Caco-2 (cell line): ENCODE data around the gene PI4KA. TPM values are rescaled to one million over a fixed set of nuclear protein-coding genes. Genes with fewer than 3 reads are reported as not detected.

ENCODE experiments used
- BruUV-seq: library from RNA; stranded (reverse); fragments of 400-500 nt; replicated peaks from 2 replicates; lab custom pipeline; 2021; lab: Mats Ljungman, UMichigan
- CTCF ChIA-PET: fragments of 300-600 bp; sonication (Branson Sonifier 250); formaldehyde crosslinking; loops from one replicate; lab custom pipeline; 2022; ENCODE audit warnings: antibody characterized with exemption; lab: Charles Lee
- POLR2A ChIA-PET: fragments of 300-600 bp; sonication (Branson Sonifier 250); formaldehyde crosslinking; loops from one replicate; lab custom pipeline; 2022; ENCODE audit warnings: antibody characterized with exemption; lab: Charles Lee
- DNase-seq, 2 experiments: peaks; one replicate each; pipeline versions ENCODE4 v3.0.0 to v3.0.0-alpha.2; 2020 to 2022
- H3K27me3 ChIP-seq: replicated peaks from 2 replicates; pipeline ENCODE4 v1.6.0; 2011; ENCODE audit warnings: low read length; ENCODE audit not compliant: control insufficient read depth, insufficient read depth
- H3K36me3 ChIP-seq: 2 replicates; pipeline ENCODE4 v1.5.1; 2011; ENCODE audit warnings: low read length; ENCODE audit not compliant: control insufficient read depth, insufficient read depth
- H3K4me1 ChIP-seq: fragments of 250-450 bp; sonication (Bioruptor Pico); 2 replicates; pipeline ENCODE4 v1.5.1; 2020; ENCODE audit warnings: mild to moderate bottlenecking
- H3K4me3 ChIP-seq: 2 replicates; pipeline ENCODE4 v1.5.1; 2011; ENCODE audit warnings: low read depth, mild to moderate bottlenecking, control low read depth, low read length
- H3K9me3 ChIP-seq: fragments of 250-450 bp; sonication (Bioruptor Pico); 2 replicates; pipeline ENCODE4 v1.5.1; 2020; ENCODE audit warnings: mild to moderate bottlenecking, moderate library complexity
- H3K27ac Mint-ChIP-seq: one replicate; pipeline ENCODE4 v1.8.0; 2022; ENCODE audit warnings: mixed read lengths; ENCODE audit not compliant: unreplicated experiment
- H3K27me3 Mint-ChIP-seq: one replicate; pipeline ENCODE4 v1.8.0; 2022; ENCODE audit warnings: mixed read lengths; ENCODE audit not compliant: insufficient read depth, unreplicated experiment
- H3K36me3 Mint-ChIP-seq: one replicate; pipeline ENCODE4 v1.8.0; 2022; ENCODE audit warnings: mild to moderate bottlenecking, mixed read lengths; ENCODE audit not compliant: insufficient read depth, unreplicated experiment
- H3K4me1 Mint-ChIP-seq: one replicate; pipeline ENCODE4 v1.8.0; 2022; ENCODE audit warnings: low read depth, mixed read lengths; ENCODE audit not compliant: unreplicated experiment
- H3K4me3 Mint-ChIP-seq: one replicate; pipeline ENCODE4 v1.8.0; 2022; ENCODE audit warnings: mild to moderate bottlenecking, moderate library complexity, mixed read lengths; ENCODE audit not compliant: unreplicated experiment
- H3K9me3 Mint-ChIP-seq: one replicate; pipeline ENCODE4 v1.8.0; 2022; ENCODE audit warnings: mixed read lengths; ENCODE audit not compliant: unreplicated experiment
- intact Hi-C: fragments of 100-400 bp; cut with micrococcal nuclease; formaldehyde crosslinking; loops from one replicate; pipeline ENCODE4 v1.10.0; 2022; ENCODE audit not compliant: unreplicated experiment
- total RNA-seq: library from RNA; stranded (reverse); gene quantifications from 2 replicates; pipeline ENCODE4 v1.2.3, GENCODE V29; 2022
- TF ChIP-seq, protein P1 (sequence below), 2 experiments: fragments of 200-600 bp in 1 of 2; IDR thresholded peaks; 1 replicate in 1 of 2; 2 replicates in 1 of 2; pipeline versions ENCODE4 v1.5.1 to v1.8.0; 2011 to 2022; ENCODE audit warnings: antibody characterized with exemption in 1 of 2, control low read depth in 1 of 2, inconsistent platforms in 1 of 2, low read depth in 1 of 2, low read length in 1 of 2, mild to moderate bottlenecking in 1 of 2, moderate library complexity in 1 of 2; ENCODE audit not compliant: insufficient read depth in 1 of 2, severe bottlenecking in 1 of 2, unreplicated experiment in 1 of 2

PI4KA gene
- total RNA-seq, 1 experiment from 2014 or later = 66.9 TPM

DNA sequence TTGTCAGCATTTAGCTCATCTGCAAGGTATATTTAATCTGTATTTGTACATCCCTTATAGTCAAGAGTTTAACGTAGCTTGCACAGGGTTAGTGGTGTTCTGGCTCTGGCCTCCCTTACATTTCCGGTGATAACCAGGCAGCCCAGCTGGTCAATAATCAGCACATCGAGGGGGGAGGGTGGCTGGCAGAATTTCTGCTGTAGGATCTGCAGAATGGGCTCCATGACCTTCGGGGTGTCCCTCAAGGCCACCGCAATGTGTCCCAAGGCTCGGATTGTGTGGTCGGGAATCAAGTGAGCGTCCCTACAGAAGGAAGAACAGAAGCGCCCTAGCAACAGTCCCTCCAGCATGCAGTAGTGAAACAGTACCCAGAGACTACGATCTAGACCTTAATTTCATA lies 59.6 kb downstream of the PI4KA start:
- H3K9me3 Mint-ChIP-seq = no peaks in the 10 kb centered on the region
- Histone ChIP-seq H3K4me3 (no peak overlapping the region), H3K9me3 (no peaks in the 10 kb centered on the region), H3K36me3 (no peaks in the 10 kb centered on the region; the same call in 1 of the 2 replicates), H3K4me1 (no peaks in the 10 kb centered on the region), H3K27me3 (no peaks in the 10 kb centered on the region)
- POLR2A ChIA-PET = no interaction called here
- BruUV-seq = no TSS peak
- H3K4me3 Mint-ChIP-seq = no peak overlapping the region
- no peak for DNase-seq
- peaks cover 28% of the 10 kb centered on the region for H3K36me3 Mint-ChIP-seq
- TF ChIP-seq, protein P1, sequence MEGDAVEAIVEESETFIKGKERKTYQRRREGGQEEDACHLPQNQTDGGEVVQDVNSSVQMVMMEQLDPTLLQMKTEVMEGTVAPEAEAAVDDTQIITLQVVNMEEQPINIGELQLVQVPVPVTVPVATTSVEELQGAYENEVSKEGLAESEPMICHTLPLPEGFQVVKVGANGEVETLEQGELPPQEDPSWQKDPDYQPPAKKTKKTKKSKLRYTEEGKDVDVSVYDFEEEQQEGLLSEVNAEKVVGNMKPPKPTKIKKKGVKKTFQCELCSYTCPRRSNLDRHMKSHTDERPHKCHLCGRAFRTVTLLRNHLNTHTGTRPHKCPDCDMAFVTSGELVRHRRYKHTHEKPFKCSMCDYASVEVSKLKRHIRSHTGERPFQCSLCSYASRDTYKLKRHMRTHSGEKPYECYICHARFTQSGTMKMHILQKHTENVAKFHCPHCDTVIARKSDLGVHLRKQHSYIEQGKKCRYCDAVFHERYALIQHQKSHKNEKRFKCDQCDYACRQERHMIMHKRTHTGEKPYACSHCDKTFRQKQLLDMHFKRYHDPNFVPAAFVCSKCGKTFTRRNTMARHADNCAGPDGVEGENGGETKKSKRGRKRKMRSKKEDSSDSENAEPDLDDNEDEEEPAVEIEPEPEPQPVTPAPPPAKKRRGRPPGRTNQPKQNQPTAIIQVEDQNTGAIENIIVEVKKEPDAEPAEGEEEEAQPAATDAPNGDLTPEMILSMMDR (IDR thresholded peaks at IDR 0.05; ENCODE audit: insufficient read depth in 1 of 2, low read depth in 1 of 2, low read length in 1 of 2, severe bottlenecking in 1 of 2, unreplicated experiment in 1 of 2) = no peak
- H3K27ac Mint-ChIP-seq = no peak overlapping the region
- H3K27me3 Mint-ChIP-seq = no peaks in the 10 kb centered on the region
- CTCF ChIA-PET = interaction anchor here (0.5 kb wide), 1 partner anchor 114 kb away, joined by 5 read pairs; no protein-coding TSS in a partner anchor
- intact Hi-C loops = no loop called here
- no peaks in the 10 kb centered on the region for H3K4me1 Mint-ChIP-seq

- BruUV-seq = no TSS peak
- no peaks in the 10 kb centered on the region for H3K27me3 ChIP-seq
- peaks cover 25% of the 10 kb centered on the region for H3K36me3 Mint-ChIP-seq
- no peak overlapping the region for H3K27ac Mint-ChIP-seq
- intact Hi-C loops = no loop called here
- H3K27me3 Mint-ChIP-seq = no peaks in the 10 kb centered on the region
- no peaks in the 10 kb centered on the region for H3K36me3 ChIP-seq
- CTCF ChIA-PET = no interaction called here
- TF ChIP-seq, protein P1 (IDR thresholded peaks at IDR 0.05; ENCODE audit: insufficient read depth in 1 of 2, low read depth in 1 of 2, low read length in 1 of 2, severe bottlenecking in 1 of 2, unreplicated experiment in 1 of 2) = no peak
- H3K4me3 Mint-ChIP-seq = no peak overlapping the region
- H3K9me3 ChIP-seq = no peaks in the 10 kb centered on the region
- POLR2A ChIA-PET = no interaction called here
- no peak for DNase-seq
- no peaks in the 10 kb centered on the region for H3K4me1 ChIP-seq
- no peaks in the 10 kb centered on the region for H3K4me1 Mint-ChIP-seq
- no peak overlapping the region for H3K4me3 ChIP-seq
- H3K9me3 Mint-ChIP-seq = no peaks in the 10 kb centered on the region
Measured at GRCh38 chr22:20798218-20798617, 60.4 kb downstream of the PI4KA start.

DNA sequence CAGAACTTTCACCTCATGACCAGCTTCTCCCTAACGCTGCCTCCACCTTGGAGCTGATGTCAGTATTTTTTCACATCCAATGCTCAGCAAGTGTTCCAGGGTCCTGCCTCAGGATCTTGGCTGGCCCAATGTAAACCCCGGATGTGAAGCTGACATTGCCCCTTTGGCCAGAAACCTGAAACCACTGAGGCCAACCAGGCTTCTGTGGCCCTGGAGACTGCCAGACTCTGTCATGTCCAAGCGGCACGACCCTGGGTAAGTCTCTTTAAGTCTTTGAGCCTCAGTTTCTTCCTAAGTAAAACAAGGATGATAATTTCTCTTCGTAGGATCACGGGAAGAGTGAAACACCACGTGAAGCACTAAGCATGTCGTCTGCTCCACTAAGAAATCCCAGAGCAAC lies 61.9 kb downstream of the PI4KA start:
- H3K4me3 ChIP-seq = no peak overlapping the region
- no peak overlapping the region for H3K4me3 Mint-ChIP-seq
- no peaks in the 10 kb centered on the region for H3K4me1 Mint-ChIP-seq
- BruUV-seq = no TSS peak
- no peaks in the 10 kb centered on the region for H3K9me3 ChIP-seq
- H3K9me3 Mint-ChIP-seq = no peaks in the 10 kb centered on the region
- no peak for DNase-seq
- POLR2A ChIA-PET = no interaction called here
- H3K27me3 Mint-ChIP-seq = no peaks in the 10 kb centered on the region
- H3K27me3 ChIP-seq = no peaks in the 10 kb centered on the region
- H3K4me1 ChIP-seq = no peaks in the 10 kb centered on the region
- no peaks in the 10 kb centered on the region for H3K36me3 ChIP-seq
- intact Hi-C loops = no loop called here
- H3K27ac Mint-ChIP-seq = no peak overlapping the region
- CTCF ChIA-PET = no interaction called here
- TF ChIP-seq, protein P1 (IDR thresholded peaks at IDR 0.05; ENCODE audit: insufficient read depth in 1 of 2, low read depth in 1 of 2, low read length in 1 of 2, severe bottlenecking in 1 of 2, unreplicated experiment in 1 of 2) = no peak
- H3K36me3 Mint-ChIP-seq = peaks cover 28% of the 10 kb centered on the region
